ENCODE measurements around the gene TBL1X.

Gene TBL1X

DNA sequence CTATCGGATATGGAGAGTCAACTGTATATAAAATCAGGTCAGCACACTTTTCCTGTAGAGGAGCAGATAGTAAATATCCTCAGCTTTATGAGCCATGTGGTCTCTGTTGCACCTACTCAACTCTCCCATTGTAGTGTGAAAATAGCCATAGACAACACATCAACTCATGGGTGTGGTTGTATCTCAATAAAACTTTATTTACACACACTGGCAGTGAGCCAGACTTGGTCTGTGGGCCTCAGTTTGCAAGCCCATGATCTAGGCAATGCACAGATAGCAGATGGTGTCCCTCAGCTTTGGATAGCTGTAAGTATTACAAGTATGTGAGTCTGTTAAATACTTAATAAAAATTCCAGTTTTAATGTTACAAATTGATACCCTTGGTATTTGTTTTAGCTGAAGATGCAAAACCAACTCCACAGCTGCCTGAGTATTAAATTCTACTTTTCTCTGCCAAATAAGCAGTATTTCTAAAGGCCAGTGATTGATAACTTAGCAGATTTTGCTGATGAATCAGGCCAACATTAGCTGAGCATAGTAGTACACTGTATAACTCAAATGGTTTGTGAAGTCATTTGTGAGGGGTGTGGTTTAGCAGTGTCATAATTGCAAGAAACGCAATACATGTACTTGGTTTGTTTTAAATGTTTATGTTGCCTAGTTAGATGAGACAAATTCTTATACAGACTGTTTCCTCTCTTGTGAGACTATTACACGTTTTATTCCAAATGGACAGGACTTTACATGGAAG is 213.5 kb downstream of the TBL1X start:
- no peaks in the 10 kb centered on the region for H3K4me1 ChIP-seq (ENCODE audit: control insufficient read depth, insufficient read depth, low read length, unreplicated experiment)
- no peak overlapping the region for H3K27ac ChIP-seq (ENCODE audit: low read depth, low read length)
- no peaks in the 10 kb centered on the region for H3K79me2 ChIP-seq (ENCODE audit: control insufficient read depth, insufficient read depth, low read length, unreplicated experiment)
- no peaks in the 10 kb centered on the region for H3K27me3 ChIP-seq (ENCODE audit: insufficient read depth, low read length)
- H3K36me3 ChIP-seq (ENCODE audit: insufficient read depth, low read length): no peaks in the 10 kb centered on the region
- no peak overlapping the region for H3K4me3 ChIP-seq (ENCODE audit: low read depth, low read length)
- no peak overlapping the region for H2AFZ ChIP-seq (ENCODE audit: low read length, unreplicated experiment)

DNA sequence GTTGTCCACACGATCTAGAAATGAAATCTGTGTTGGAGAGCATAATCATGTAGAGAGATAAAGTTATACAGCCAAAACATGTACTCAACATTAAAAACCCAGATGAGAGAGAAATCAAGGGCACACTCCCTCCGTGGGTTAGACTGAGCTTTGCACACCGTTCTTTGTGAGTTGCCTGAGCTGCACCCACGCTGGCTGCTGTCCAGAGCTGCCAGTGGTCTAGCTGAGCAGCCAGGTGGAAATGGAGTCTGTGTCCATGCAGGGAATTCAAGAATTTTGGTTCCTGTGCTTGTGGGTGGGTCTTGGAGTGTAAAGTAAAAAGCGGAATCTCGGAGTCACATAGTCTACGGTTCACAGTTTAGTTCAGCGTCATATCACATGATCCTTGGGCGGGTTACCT is 216.2 kb downstream of the TBL1X start:
- no peak overlapping the region for H3K27ac ChIP-seq (ENCODE audit: low read depth, low read length)
- no peak overlapping the region for H2AFZ ChIP-seq (ENCODE audit: low read length, unreplicated experiment)
- H3K4me1 ChIP-seq (ENCODE audit: control insufficient read depth, insufficient read depth, low read length, unreplicated experiment): no peaks in the 10 kb centered on the region
- no peaks in the 10 kb centered on the region for H3K27me3 ChIP-seq (ENCODE audit: insufficient read depth, low read length)
- no peaks in the 10 kb centered on the region for H3K79me2 ChIP-seq (ENCODE audit: control insufficient read depth, insufficient read depth, low read length, unreplicated experiment)
- no peaks in the 10 kb centered on the region for H3K36me3 ChIP-seq (ENCODE audit: insufficient read depth, low read length)
- no peak overlapping the region for H3K4me3 ChIP-seq (ENCODE audit: low read depth, low read length)

DNA sequence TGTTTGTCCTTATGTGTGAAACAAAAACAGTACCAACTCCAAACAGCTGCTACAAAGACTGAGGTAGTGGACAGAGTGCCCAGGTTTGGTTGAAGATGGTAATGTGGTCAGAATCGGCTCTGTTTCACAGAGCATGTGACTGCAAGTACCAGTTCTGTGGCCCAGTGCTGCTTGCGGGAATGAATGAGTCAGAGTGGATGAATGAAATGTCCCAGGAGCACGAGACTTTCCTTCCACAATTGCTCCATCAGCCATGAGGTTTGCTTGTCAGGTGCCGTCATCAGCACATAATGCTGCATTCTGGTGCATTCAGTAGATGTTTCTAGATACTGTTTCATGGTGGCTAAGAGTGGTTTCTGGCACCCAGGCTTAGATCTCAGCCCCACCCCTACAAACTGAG is 216.6 kb downstream of the TBL1X start:
- Histone ChIP-seq H3K4me3 (ENCODE audit: low read depth, low read length) (no peak overlapping the region), H3K27me3 (ENCODE audit: insufficient read depth, low read length) (no peaks in the 10 kb centered on the region), H3K79me2 (ENCODE audit: control insufficient read depth, insufficient read depth, low read length, unreplicated experiment) (no peaks in the 10 kb centered on the region), H3K4me1 (ENCODE audit: control insufficient read depth, insufficient read depth, low read length, unreplicated experiment) (no peaks in the 10 kb centered on the region), H2AFZ (ENCODE audit: low read length, unreplicated experiment) (no peak overlapping the region), H3K36me3 (ENCODE audit: insufficient read depth, low read length) (no peaks in the 10 kb centered on the region), H3K27ac (ENCODE audit: low read depth, low read length) (no peak overlapping the region)

DNA sequence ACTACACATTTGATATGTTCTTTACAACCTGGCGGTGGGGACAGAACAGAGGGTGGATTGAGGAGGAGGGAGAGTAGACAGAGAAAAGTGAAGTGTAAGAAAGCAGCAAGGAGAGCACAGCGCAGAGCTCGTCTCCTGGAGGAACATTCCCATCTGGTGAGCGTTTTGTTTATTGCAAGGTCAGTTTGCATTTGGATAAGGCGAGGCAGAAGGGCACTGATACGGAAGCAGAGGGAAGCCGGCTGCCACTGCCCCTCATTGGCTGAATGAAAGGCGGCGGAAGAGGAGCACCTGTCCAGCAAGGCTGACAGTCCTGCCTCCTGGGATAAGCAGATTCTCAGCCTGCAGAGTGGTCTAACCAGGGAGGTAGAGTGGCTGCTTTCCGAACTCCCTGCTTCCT is 217.6 kb downstream of the TBL1X start:
- no peaks in the 10 kb centered on the region for H3K36me3 ChIP-seq (ENCODE audit: insufficient read depth, low read length)
- no peaks in the 10 kb centered on the region for H3K27me3 ChIP-seq (ENCODE audit: insufficient read depth, low read length)
- no peak overlapping the region for H3K4me3 ChIP-seq (ENCODE audit: low read depth, low read length)
- no peak overlapping the region for H3K27ac ChIP-seq (ENCODE audit: low read depth, low read length)
- H3K4me1 ChIP-seq (ENCODE audit: control insufficient read depth, insufficient read depth, low read length, unreplicated experiment): no peaks in the 10 kb centered on the region
- no peak overlapping the region for H2AFZ ChIP-seq (ENCODE audit: low read length, unreplicated experiment)
- H3K79me2 ChIP-seq (ENCODE audit: control insufficient read depth, insufficient read depth, low read length, unreplicated experiment): no peaks in the 10 kb centered on the region

DNA sequence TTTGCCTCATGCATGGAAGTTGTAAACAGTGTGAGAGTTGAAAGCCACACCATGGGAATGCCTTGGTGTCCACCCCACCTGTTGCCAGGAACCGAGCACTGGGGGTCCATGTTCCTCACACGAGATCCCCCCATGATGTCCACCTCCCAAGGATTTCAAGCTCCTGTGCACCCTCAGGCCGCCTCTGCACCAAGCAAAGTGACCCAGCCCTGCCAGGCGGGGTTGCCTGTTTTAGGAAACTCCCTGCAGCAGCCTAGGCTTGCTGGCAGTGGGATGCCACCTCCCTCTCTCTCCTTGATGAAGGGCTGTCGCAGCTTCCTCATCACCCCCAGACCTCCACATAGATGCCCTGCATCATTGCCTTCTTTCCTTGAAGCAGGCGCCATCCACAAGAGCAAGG is 218.0 kb downstream of the TBL1X start:
- no peaks in the 10 kb centered on the region for H3K36me3 ChIP-seq (ENCODE audit: insufficient read depth, low read length)
- no peaks in the 10 kb centered on the region for H3K27me3 ChIP-seq (ENCODE audit: insufficient read depth, low read length)
- no peak overlapping the region for H3K4me3 ChIP-seq (ENCODE audit: low read depth, low read length)
- no peaks in the 10 kb centered on the region for H3K4me1 ChIP-seq (ENCODE audit: control insufficient read depth, insufficient read depth, low read length, unreplicated experiment)
- H3K79me2 ChIP-seq (ENCODE audit: control insufficient read depth, insufficient read depth, low read length, unreplicated experiment): no peaks in the 10 kb centered on the region
- H2AFZ ChIP-seq (ENCODE audit: low read length, unreplicated experiment): no peak overlapping the region
- no peak overlapping the region for H3K27ac ChIP-seq (ENCODE audit: low read depth, low read length)

DNA sequence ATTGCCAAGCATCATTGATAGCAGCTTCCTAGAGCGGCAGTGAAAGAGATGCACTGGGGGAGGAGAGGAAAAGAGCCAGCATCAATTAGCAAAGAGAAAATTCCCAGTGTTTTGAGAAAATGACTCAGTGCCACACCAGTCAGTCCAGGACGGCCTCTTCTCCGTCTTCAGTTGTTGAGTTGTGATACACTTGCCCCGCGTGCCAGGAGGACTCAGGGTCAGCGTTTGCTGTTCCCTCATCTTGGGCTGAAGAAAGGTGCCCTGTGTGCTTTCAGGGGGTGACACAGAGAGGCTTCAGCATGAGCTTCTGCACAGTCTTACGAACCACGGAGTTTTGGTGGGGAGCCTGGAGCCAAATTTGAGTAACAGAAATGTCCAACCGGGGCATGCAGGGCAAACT is 218.5 kb downstream of the TBL1X start:
- no peaks in the 10 kb centered on the region for H3K36me3 ChIP-seq (ENCODE audit: insufficient read depth, low read length)
- no peak overlapping the region for H3K4me3 ChIP-seq (ENCODE audit: low read depth, low read length)
- H2AFZ ChIP-seq (ENCODE audit: low read length, unreplicated experiment): no peak overlapping the region
- H3K27ac ChIP-seq (ENCODE audit: low read depth, low read length): no peak overlapping the region
- no peaks in the 10 kb centered on the region for H3K4me1 ChIP-seq (ENCODE audit: control insufficient read depth, insufficient read depth, low read length, unreplicated experiment)
- no peaks in the 10 kb centered on the region for H3K79me2 ChIP-seq (ENCODE audit: control insufficient read depth, insufficient read depth, low read length, unreplicated experiment)
- H3K27me3 ChIP-seq (ENCODE audit: insufficient read depth, low read length): no peaks in the 10 kb centered on the region

DNA sequence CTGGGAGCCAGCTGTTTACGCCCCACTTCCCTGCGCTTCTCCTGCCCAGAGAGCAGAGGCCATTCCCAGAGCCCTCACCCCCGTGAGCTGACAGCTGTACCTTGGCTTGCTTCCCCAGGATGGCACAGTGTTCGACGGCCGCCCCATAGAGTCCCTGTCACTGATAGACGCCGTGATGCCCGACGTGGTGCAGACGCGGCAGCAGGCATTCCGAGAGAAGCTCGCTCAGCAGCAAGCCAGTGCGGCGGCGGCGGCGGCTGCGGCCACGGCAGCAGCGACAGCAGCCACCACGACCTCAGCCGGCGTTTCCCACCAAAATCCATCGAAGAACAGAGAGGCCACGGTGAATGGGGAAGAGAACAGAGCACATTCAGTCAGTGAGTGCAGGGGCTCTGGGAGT is 223.0 kb downstream of the TBL1X start:
- Histone ChIP-seq H3K4me3 (ENCODE audit: low read depth, low read length) (no peak overlapping the region), H3K4me1 (ENCODE audit: control insufficient read depth, insufficient read depth, low read length, unreplicated experiment) (no peaks in the 10 kb centered on the region), H3K79me2 (ENCODE audit: control insufficient read depth, insufficient read depth, low read length, unreplicated experiment) (no peaks in the 10 kb centered on the region), H3K27ac (ENCODE audit: low read depth, low read length) (no peak overlapping the region), H3K36me3 (ENCODE audit: insufficient read depth, low read length) (no peaks in the 10 kb centered on the region), H2AFZ (ENCODE audit: low read length, unreplicated experiment) (no peak overlapping the region), H3K27me3 (ENCODE audit: insufficient read depth, low read length) (no peaks in the 10 kb centered on the region)

DNA sequence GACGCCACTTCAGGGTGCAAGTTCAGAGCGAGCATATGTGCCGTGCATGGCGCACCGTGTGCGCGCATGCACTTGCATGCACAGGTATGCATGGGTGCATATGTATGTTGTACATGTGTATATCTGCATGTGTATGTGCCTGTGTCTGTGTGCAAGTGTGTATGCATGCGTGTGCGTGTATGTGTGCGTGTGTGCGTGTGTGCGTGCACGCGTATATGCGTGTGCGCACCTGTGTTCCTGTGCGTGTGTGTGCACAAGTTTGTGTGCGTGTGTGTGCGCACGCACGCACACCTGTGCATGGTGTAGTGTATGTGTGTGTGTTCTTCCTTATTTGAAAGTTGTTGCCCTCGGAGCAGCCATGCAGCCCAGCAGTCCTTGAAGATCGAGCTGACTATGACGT is 224.0 kb downstream of the TBL1X start:
- no peaks in the 10 kb centered on the region for H3K27me3 ChIP-seq (ENCODE audit: insufficient read depth, low read length)
- H3K27ac ChIP-seq (ENCODE audit: low read depth, low read length): no peak overlapping the region
- no peaks in the 10 kb centered on the region for H3K79me2 ChIP-seq (ENCODE audit: control insufficient read depth, insufficient read depth, low read length, unreplicated experiment)
- H3K4me1 ChIP-seq (ENCODE audit: control insufficient read depth, insufficient read depth, low read length, unreplicated experiment): no peaks in the 10 kb centered on the region
- no peaks in the 10 kb centered on the region for H3K36me3 ChIP-seq (ENCODE audit: insufficient read depth, low read length)
- H2AFZ ChIP-seq (ENCODE audit: low read length, unreplicated experiment): no peak overlapping the region
- H3K4me3 ChIP-seq (ENCODE audit: low read depth, low read length): no peak overlapping the region

DNA sequence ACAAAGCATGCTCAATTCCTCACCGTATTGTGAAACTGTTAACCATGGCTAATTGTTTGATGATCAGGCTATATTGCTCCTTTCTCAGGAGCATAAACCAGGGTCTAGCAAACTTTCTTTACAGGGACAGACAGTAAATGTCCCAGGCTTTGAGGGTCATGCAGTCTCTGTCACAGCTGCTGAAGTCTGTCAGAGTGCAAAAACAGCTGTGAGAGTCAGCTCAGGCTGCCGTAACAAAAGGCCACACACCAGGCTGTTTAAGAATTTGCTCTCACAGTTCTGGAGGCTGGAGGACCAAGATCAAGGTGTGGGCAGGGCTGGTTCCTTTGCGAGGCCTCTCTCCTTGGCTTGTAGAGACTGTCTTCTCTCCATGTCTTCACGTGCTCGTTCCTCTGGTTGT is 225.2 kb downstream of the TBL1X start:
- Histone ChIP-seq H2AFZ (ENCODE audit: low read length, unreplicated experiment) (no peak overlapping the region), H3K4me1 (ENCODE audit: control insufficient read depth, insufficient read depth, low read length, unreplicated experiment) (no peaks in the 10 kb centered on the region), H3K27me3 (ENCODE audit: insufficient read depth, low read length) (no peaks in the 10 kb centered on the region), H3K79me2 (ENCODE audit: control insufficient read depth, insufficient read depth, low read length, unreplicated experiment) (no peaks in the 10 kb centered on the region), H3K27ac (ENCODE audit: low read depth, low read length) (no peak overlapping the region), H3K36me3 (ENCODE audit: insufficient read depth, low read length) (no peaks in the 10 kb centered on the region), H3K4me3 (ENCODE audit: low read depth, low read length) (no peak overlapping the region)

DNA sequence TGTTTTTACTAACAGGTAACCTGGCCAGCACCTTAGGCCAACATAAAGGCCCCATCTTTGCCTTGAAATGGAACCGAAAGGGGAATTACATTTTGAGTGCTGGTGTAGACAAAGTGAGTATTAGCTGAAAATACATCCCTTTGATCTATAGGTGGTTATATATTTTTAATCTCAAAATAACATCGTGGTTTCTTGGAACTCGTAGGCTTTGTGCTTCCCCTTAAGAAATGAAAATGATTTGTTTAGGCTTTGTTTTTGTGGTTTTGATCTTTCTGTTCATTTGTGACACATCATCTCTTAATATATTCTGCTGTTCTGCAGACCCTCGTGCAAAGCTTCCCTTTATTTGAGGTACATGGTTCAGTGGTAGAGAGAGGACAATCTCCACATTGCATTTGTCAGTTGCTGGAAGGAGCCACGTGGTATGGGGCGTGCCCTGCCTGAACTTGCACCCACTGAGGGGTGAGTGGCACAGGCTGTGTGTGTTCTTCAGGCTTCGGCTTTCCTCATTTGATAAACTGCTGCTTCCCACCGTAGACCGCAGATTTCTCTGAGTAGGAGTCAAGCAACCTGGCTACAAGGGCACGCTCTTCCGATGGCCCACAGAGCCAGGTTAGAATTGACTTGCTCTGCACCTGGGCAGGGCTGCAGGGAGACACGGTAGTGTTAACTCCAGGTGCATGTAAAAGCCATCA is 228.6 kb downstream of the TBL1X start:
- no peaks in the 10 kb centered on the region for H3K79me2 ChIP-seq (ENCODE audit: control insufficient read depth, insufficient read depth, low read length, unreplicated experiment)
- no peaks in the 10 kb centered on the region; the same call in 1 of the 2 replicates for H3K36me3 ChIP-seq (ENCODE audit: insufficient read depth, low read length)
- no peak overlapping the region for H2AFZ ChIP-seq (ENCODE audit: low read length, unreplicated experiment)
- no peak overlapping the region for H3K4me3 ChIP-seq (ENCODE audit: low read depth, low read length)
- no peaks in the 10 kb centered on the region for H3K4me1 ChIP-seq (ENCODE audit: control insufficient read depth, insufficient read depth, low read length, unreplicated experiment)
- no peak overlapping the region for H3K27ac ChIP-seq (ENCODE audit: low read depth, low read length)
- H3K27me3 ChIP-seq (ENCODE audit: insufficient read depth, low read length): no peaks in the 10 kb centered on the region

DNA sequence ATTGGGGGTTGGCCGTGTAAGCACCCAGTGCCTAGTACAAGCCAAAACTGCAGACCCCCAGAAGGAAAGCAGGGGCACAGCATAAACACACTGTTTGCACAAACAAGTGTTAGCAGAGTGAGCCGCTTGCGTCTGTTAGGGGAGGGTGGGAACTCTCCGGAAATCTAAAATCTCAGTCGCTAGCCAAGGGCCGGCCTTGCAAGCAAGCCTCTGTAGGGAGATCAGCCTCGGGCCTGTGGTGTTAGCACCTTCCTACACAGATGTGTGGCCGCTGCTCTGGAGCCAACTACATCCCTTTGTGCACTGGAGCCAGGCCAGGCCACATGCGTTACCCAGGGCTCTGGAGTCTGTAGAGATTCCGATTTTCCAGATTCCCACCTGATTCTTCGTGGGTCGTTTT is 233.7 kb downstream of the TBL1X start:
- Histone ChIP-seq H3K4me3 (ENCODE audit: low read depth, low read length) (no peak overlapping the region), H3K36me3 (ENCODE audit: insufficient read depth, low read length) (no peaks in the 10 kb centered on the region; the same call in 1 of the 2 replicates), H3K4me1 (ENCODE audit: control insufficient read depth, insufficient read depth, low read length, unreplicated experiment) (no peaks in the 10 kb centered on the region), H3K79me2 (ENCODE audit: control insufficient read depth, insufficient read depth, low read length, unreplicated experiment) (no peaks in the 10 kb centered on the region), H3K27me3 (ENCODE audit: insufficient read depth, low read length) (no peaks in the 10 kb centered on the region), H3K27ac (ENCODE audit: low read depth, low read length) (no peak overlapping the region), H2AFZ (ENCODE audit: low read length, unreplicated experiment) (no peak overlapping the region)
